Omental fat pad (tissue), 4 donors: ENCODE measurements around the gene ACYP2. TPM values are rescaled to one million over a fixed set of nuclear protein-coding genes. Genes with fewer than 3 reads are reported as not detected.
"Not testable (repeated sequence)": the region's sequence is repeated elsewhere in the genome, so short reads cannot be mapped to it uniquely, and the experiment has no call there.

Experiments
- ATAC-seq: fragments of 150-250 bp; one replicate; pipeline ENCODE4 v1.9.1; 2016; ENCODE audit warnings: mild to moderate bottlenecking, moderate library complexity; ENCODE audit not compliant: low FRiP score
- DNase-seq: peaks from one replicate; pipeline ENCODE4 v3.0.0-alpha.2; 2019; ENCODE audit warnings: low spot score
- total RNA-seq, 4 donors: library from RNA; depleted of rRNA; stranded (reverse); fragments of >200 nt; gene quantifications; one replicate each; pipeline ENCODE4 v1.1.0, GENCODE V29; 2016
- TF ChIP-seq, protein P1 (sequence below), 3 donors: fragments of 450-650 bp; IDR thresholded peaks; one replicate each; pipeline ENCODE4 v1.5.1; 2016 to 2017; ENCODE audit warnings: antibody characterized with exemption in 3 of 3, mild to moderate bottlenecking in 3 of 3, moderate library complexity in 2 of 3

Gene ACYP2
- total RNA-seq, 4 donors from 2014 or later: 15.1 to 20.0 (median 18.2) TPM

GRCh38 chr2:54287532-54287931 lies 172.1 kb downstream of the ACYP2 start:
- TF ChIP-seq, protein P1, sequence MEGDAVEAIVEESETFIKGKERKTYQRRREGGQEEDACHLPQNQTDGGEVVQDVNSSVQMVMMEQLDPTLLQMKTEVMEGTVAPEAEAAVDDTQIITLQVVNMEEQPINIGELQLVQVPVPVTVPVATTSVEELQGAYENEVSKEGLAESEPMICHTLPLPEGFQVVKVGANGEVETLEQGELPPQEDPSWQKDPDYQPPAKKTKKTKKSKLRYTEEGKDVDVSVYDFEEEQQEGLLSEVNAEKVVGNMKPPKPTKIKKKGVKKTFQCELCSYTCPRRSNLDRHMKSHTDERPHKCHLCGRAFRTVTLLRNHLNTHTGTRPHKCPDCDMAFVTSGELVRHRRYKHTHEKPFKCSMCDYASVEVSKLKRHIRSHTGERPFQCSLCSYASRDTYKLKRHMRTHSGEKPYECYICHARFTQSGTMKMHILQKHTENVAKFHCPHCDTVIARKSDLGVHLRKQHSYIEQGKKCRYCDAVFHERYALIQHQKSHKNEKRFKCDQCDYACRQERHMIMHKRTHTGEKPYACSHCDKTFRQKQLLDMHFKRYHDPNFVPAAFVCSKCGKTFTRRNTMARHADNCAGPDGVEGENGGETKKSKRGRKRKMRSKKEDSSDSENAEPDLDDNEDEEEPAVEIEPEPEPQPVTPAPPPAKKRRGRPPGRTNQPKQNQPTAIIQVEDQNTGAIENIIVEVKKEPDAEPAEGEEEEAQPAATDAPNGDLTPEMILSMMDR (IDR thresholded peaks at IDR 0.05): no peak
- no peak for ATAC-seq
- no peak for DNase-seq

GRCh38 chr2:54289917-54290316 lies 174.5 kb downstream of the ACYP2 start:
- ATAC-seq: no peak
- TF ChIP-seq, protein P1 (IDR thresholded peaks at IDR 0.05): no peak

DNA sequence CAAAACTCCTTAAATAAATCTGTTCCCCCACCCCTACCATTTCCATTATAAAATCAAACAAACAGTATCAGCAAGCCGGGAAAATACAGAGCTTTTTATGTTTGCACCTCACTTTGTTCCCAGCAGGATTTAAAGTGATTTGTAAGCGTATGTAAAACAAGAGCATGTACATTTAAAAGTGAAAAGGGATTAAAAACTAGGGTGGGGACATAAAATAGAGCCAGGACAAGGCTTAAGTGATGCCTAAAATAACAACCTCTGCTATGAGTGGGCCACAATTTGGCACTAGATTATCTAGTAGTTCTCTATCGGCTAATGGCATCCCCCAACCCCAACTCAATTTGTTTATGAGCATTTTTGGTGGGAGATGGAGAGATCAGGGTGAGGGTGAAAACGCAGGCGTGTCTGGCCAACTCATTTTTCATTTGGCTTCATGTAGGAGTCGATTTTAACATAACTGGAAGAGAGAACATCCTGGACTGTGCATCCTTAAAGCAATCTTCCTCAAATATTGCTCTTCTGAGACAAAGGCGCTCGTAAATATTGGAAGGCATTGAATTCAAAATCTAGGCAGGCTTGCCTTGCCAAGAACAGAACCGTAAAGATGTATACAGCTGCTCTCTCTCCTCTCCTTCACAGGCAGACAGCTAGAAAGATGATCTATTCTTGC lies 175.1 kb downstream of the ACYP2 start:
- TF ChIP-seq, protein P1 (IDR thresholded peaks at IDR 0.05): no peak
- ATAC-seq (no peak), DNase-seq (no peak)

More at GRCh38 chr2:54289917-54290316, 174.5 kb downstream of the ACYP2 start:
- DNase-seq: no peak

- ATAC-seq, DNase-seq: not testable (repeated sequence)
Observed at GRCh38 chr2:54294665-54295064, 179.2 kb downstream of the ACYP2 start.

DNA sequence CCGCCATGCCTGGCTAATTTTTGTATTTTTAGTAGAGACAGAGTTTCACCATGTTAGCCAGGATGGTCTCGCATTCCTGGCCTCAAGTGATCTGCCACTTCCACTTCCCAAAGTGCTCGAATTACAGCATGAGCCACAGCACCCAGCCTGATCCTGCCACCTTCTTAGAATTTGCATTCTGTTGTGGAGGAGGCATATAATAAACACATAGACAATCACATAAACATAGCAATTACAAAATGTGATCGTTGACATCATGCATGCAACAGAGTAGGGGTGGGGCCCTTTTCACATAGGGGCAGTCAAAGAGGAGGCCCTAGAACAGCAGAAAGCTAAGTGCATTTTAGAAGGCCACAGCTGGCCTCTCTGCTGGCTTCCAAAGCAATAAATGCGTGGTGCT lies 180.5 kb downstream of the ACYP2 start:
- TF ChIP-seq, protein P1 (IDR thresholded peaks at IDR 0.05): no peak
- DNase-seq: no peak
- no peak for ATAC-seq

GRCh38 chr2:54298514-54298913 lies 183.1 kb downstream of the ACYP2 start:
- ATAC-seq (no peak), DNase-seq (no peak)
- TF ChIP-seq, protein P1 (IDR thresholded peaks at IDR 0.05): no peak

GRCh38 chr2:54303631-54304030 lies 188.2 kb downstream of the ACYP2 start:
- TF ChIP-seq, protein P1 (IDR thresholded peaks at IDR 0.05): no peak
- DNase-seq (no peak), ATAC-seq (no peak)
